HG03060 (cell line): Measurements from ENCODE around the gene UFD1.

Experiments used
- ATAC-seq: cut with Tn5 transposase; IDR thresholded peaks from one replicate; pipeline ENCODE4 v1.9.1; 2021; ENCODE audit warnings: low read depth, moderate number of reproducible peaks; ENCODE audit not compliant: unreplicated experiment

The UFD1 gene

GRCh38 chr22:19473578-19473977 lies 5.4 kb downstream of the UFD1 start:
- ATAC-seq: no peak

- ATAC-seq: no peak
Measured at GRCh38 chr22:19472233-19472632, 6.8 kb downstream of the UFD1 start.

- ATAC-seq: no peak
Measured at GRCh38 chr22:19471572-19471971, 7.4 kb downstream of the UFD1 start.

GRCh38 chr22:19470010-19470409 lies 9.0 kb downstream of the UFD1 start:
- ATAC-seq: no peak

- no peak for ATAC-seq
Measured at GRCh38 chr22:19469421-19469820, 9.6 kb downstream of the UFD1 start.

GRCh38 chr22:19467912-19468311 lies 11.1 kb downstream of the UFD1 start:
- no peak for ATAC-seq

GRCh38 chr22:19466848-19467752 lies 11.9 kb downstream of the UFD1 start:
- ATAC-seq: no peak

- ATAC-seq: no peak
Measured at GRCh38 chr22:19466126-19466716, 12.8 kb downstream of the UFD1 start.

GRCh38 chr22:19464975-19465374 lies 14.0 kb downstream of the UFD1 start:
- no peak for ATAC-seq

- no peak for ATAC-seq
Measured at GRCh38 chr22:19464546-19464945, 14.4 kb downstream of the UFD1 start.

- ATAC-seq: no peak
Measured at GRCh38 chr22:19463491-19464469, 15.2 kb downstream of the UFD1 start.

GRCh38 chr22:19463008-19463407 lies 16.0 kb downstream of the UFD1 start:
- no peak for ATAC-seq

GRCh38 chr22:19461506-19461905 lies 17.5 kb downstream of the UFD1 start:
- ATAC-seq: no peak

GRCh38 chr22:19460036-19460435 lies 19.0 kb downstream of the UFD1 start:
- ATAC-seq: no peak

- no peak for ATAC-seq
Measured at GRCh38 chr22:19457828-19458428, 21.1 kb downstream of the UFD1 start.

GRCh38 chr22:19456541-19456940 lies 22.5 kb downstream of the UFD1 start:
- ATAC-seq: no peak

GRCh38 chr22:19455585-19456370 lies 23.2 kb downstream of the UFD1 start:
- ATAC-seq: no peak

- ATAC-seq: no peak
Measured at GRCh38 chr22:19455033-19455432, 24.0 kb downstream of the UFD1 start.

GRCh38 chr22:19454156-19454555 lies 24.8 kb downstream of the UFD1 start:
- ATAC-seq: no peak

GRCh38 chr22:19453718-19454117 lies 25.3 kb downstream of the UFD1 start:
- no peak for ATAC-seq
